ENCODE data around the gene PRKAG2. TPM values are rescaled to one million over a fixed set of nuclear protein-coding genes. Genes with fewer than 3 reads are reported as not detected.

PRKAG2 gene
- total and polyA plus RNA-seq, 12 donors = 3.8 to 17.3 (median 10.9) TPM

- Histone ChIP-seq H3K4me3 (no peak overlapping the region), H3K4me1 (replicated peaks in 1 of 2) (no peaks in the 10 kb centered on the region), H3K27ac (no peak overlapping the region), H3K9me3 (replicated peaks in 1 of 3) (no peaks in the 10 kb centered on the region), H3K27me3 (no peaks in the 10 kb centered on the region), H3K36me3 (replicated peaks in 1 of 2) (no peaks in the 10 kb centered on the region)
- TF ChIP-seq POLR2A (IDR thresholded peaks at IDR 0.05) (no peak), CTCF (IDR thresholded peaks at IDR 0.05) (no peak)
- intact Hi-C loops (cut with DNase I) = no loop called here
- no peak for DNase-seq
These were observed 347.1 kb downstream of the PRKAG2 start for GRCh38 chr7:151529842-151530241.

- Histone ChIP-seq H3K36me3 (replicated peaks in 1 of 2) (no peaks in the 10 kb centered on the region), H3K4me1 (replicated peaks in 1 of 2) (peaks cover 0 to 9% of the 10 kb centered on the region in 2 donors), H3K27me3 (no peaks in the 10 kb centered on the region), H3K27ac (no peak overlapping the region), H3K4me3 (no peak overlapping the region), H3K9me3 (replicated peaks in 1 of 3) (no peaks in the 10 kb centered on the region)
- TF ChIP-seq POLR2A (IDR thresholded peaks at IDR 0.05) = no peak
- TF ChIP-seq CTCF (IDR thresholded peaks at IDR 0.05) = no peak
- WGBS, 4 donors = 63 to 89% (median 84%) methylated on average over 2 of the region's 2 CpGs
- no peak for DNase-seq
- intact Hi-C loops (cut with DNase I) = no loop called here
These were observed 352.1 kb downstream of the PRKAG2 start for GRCh38 chr7:151524845-151525244.

- intact Hi-C loops (cut with DNase I) = no loop called here
- Histone ChIP-seq H3K36me3 (replicated peaks in 1 of 2) (no peaks in the 10 kb centered on the region), H3K4me3 (no peak overlapping the region), H3K27ac (no peak overlapping the region), H3K9me3 (replicated peaks in 1 of 3) (no peaks in the 10 kb centered on the region), H3K4me1 (replicated peaks in 1 of 2) (peaks cover 0 to 9% of the 10 kb centered on the region in 2 donors), H3K27me3 (no peaks in the 10 kb centered on the region)
- WGBS, 4 donors = 89 to 95% (median 93%) methylated on average over 7 to 8 of the region's 8 CpGs
- no peak for DNase-seq
- no peak for TF ChIP-seq CTCF (IDR thresholded peaks at IDR 0.05)
- no peak for TF ChIP-seq POLR2A (IDR thresholded peaks at IDR 0.05)
These were observed 352.6 kb downstream of the PRKAG2 start for GRCh38 chr7:151524331-151524730.

- Histone ChIP-seq H3K9me3 (replicated peaks in 1 of 3) (no peaks in the 10 kb centered on the region), H3K4me3 (peak overlapping the region in 3 of 4 donors; percentile 5 to 51 (median 44)), H3K27ac (peak overlapping the region; percentile 64 to 100 (median 99)), H3K36me3 (replicated peaks in 1 of 2) (no peaks in the 10 kb centered on the region), H3K27me3 (no peaks in the 10 kb centered on the region), H3K4me1 (replicated peaks in 1 of 2) (peaks cover 15 to 34% of the 10 kb centered on the region in 2 donors)
- WGBS, 4 donors = 13 to 15% (median 13%) methylated on average over 32 to 55 of the region's 55 CpGs
- TF ChIP-seq CTCF (IDR thresholded peaks at IDR 0.05) (no peak), POLR2A (IDR thresholded peaks at IDR 0.05) (no peak)
- peak; percentile 63 to 77 (median 67) for DNase-seq
- intact Hi-C loops (cut with DNase I) = no loop called here
These were observed 356.3 kb downstream of the PRKAG2 start for GRCh38 chr7:151520419-151521261.
